NAMALWA (cell line): ENCODE data around the gene FAM174B.

Experiments used
- DNase-seq: peaks from one replicate; pipeline ENCODE4 v3.0.0-alpha.2; 2015; ENCODE audit warnings: low spot score

FAM174B gene

GRCh38 chr15:92655178-92655995 lies at the start of gene FAM174B:
TSS of gene FAM174B (minus strand) at chr15:92655775.
- no peak for DNase-seq

DNA sequence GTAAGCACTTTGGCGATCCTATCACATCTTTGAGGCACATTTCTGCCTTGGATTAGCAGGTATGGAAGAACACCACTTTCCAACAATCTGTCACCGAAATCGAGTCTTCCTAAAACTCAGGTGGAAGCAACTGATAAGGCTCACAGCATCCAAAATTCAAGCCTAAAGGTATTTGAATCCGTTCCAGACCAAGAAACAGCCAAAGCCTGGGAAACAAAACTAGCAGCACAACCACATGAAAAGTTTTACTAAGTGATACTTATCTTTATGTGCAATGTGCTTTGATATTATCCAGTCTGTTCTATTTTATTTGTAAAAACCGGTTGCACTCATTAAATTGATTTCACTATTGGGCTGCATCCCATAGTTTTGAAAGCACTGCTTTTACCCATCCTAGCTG lies 40.5 kb upstream of the FAM174B start:
- no peak for DNase-seq

GRCh38 chr15:92693691-92694331 lies 38.2 kb upstream of the FAM174B start:
- DNase-seq, result peak; percentile 25

- DNase-seq, result no peak
These were observed 34.8 kb upstream of the FAM174B start for GRCh38 chr15:92690395-92690794.

DNA sequence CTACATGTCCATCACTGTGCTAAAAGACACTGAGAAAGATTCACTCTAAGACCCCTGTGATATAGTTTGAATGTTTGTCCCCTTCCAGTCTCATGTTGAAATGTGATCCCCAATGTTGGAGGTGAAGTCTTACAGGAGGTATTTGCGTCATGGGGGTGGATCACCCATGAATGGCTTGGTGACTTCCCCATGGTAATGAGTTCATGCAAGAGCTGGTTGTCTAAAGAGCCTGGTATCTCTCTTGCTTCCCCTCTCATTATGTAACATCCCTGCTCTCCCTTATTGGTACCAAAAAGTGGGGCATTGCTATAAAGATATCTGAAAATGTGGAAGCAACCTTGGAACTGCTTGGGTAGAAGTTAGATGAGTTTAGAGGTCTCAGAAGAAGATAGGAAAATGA lies 32.2 kb upstream of the FAM174B start:
- DNase-seq, result no peak

GRCh38 chr15:92687195-92687602 lies 31.6 kb upstream of the FAM174B start:
- DNase-seq, result no peak

GRCh38 chr15:92683511-92683834 lies 27.9 kb upstream of the FAM174B start:
- DNase-seq, result no peak

DNA sequence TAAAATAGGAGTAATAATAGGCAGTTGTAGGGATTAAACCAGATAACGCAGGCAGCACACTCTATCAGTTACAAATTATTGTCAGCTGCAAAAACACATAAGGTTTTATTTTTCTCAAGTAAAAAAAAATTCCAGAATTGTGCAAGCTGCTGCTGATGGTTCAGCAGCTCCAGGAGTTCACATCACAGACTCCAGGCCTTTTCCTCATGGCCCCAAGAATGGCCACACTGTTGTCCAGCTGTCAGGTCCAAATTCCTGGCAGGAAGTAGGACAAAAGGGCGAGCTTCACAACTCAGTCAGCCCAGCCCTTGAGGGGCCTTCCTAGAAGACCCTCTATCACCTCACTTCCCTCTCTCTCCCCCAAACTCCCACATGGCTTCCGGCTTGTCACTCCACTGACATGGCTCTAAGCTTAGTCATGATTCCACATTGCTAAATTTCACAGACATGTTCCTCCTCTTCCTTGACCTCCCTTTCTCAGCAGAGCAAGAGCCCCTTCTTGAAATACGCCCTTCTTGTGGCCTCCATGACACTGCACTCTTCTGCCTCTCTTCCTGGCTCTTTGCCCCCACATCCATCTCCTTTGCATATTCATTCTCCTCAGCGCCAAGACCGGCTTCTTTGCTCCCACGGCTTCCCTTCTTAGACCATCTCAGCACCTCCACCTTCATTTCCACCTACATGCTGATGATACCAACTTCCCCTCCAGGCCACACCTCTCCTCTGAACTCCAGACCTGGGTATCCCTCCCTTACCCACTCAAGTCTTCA lies 27.4 kb upstream of the FAM174B start:
- no peak for DNase-seq

DNA sequence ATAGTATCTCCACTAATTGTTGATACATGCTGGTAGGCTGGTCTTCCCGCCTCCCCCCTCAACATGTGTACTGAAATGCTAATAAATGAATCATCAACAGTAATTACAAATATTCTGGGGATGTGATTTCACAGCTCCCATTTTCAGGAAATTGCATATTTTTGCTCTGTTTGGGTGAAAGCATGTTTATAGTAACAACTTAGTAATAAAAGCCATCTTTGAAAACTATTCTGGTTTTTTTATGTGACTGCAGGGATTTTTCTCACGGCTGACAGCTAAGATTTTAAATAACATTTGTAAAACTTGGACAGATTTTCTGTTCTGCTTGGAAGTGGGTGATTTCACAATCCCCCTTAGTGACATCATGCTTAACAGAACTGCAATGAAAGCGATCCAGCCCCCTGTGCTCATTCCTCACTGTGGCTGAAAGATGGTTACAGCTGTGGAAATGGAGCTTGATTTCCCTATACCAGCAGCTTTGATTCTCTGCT lies 25.6 kb upstream of the FAM174B start:
- DNase-seq, result no peak

GRCh38 chr15:92677999-92678398 lies 22.4 kb upstream of the FAM174B start:
- DNase-seq, result no peak

- no peak for DNase-seq
These were observed 21.0 kb upstream of the FAM174B start for GRCh38 chr15:92676561-92676960.

DNA sequence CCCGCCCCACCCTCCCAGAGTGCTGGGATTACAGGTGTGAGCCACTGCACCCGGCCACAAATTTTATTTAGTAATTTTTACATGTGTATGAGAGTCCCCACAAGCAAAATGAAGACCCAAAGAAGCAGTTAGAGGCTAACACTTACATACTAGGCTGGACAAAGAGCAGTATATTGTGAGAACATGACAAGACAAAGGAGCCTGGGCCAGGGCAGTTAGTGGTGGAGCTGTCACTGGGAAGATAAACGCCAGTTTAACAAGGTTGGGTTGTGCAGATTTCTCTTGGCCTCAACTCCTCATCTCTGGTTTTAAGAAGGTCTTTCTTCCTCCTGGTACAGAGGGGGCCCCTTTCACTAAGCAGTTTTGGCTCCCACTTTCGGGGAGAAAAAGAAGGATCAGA lies 19.9 kb upstream of the FAM174B start:
- no peak for DNase-seq

- no peak for DNase-seq
These were observed 18.8 kb upstream of the FAM174B start for GRCh38 chr15:92674347-92674746.

DNA sequence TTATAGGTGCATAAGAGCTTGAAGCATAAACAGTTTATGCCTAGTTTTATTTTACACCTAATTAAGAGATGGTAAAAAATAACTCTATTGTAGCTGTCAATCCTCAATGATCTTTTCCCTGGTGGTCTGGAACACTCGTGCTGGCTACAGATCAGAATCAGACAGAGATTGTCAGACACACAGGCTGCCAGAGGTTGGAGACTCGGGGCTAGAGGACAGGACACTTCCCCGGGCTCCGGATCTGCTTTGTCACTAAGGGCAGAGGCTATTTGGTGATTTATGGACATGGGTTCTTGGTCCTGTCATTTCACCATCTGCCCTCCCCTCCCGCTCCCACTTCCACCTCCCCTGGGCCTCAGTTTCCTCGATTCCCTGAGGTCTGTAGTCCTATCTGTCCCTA lies 16.5 kb upstream of the FAM174B start:
- no peak for DNase-seq

DNA sequence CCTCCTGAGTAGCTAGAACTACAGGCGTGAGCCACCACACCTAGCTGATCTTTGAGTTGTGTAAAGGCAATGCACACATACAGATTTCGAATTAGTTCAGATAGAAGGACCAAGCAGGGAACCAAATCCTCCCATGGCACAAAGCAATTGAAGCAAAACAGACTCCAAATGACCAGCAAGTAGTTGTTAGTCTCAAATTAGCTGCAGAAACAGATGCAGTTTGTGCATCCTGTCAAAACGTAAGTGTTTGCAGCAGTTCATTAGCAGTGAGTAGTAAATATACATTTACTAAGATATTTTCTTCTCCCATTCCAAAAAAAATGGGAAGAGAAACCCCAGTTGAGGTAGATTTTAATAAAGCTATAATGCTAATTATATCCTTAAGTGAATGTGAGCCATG lies 15.8 kb upstream of the FAM174B start:
- no peak for DNase-seq

DNA sequence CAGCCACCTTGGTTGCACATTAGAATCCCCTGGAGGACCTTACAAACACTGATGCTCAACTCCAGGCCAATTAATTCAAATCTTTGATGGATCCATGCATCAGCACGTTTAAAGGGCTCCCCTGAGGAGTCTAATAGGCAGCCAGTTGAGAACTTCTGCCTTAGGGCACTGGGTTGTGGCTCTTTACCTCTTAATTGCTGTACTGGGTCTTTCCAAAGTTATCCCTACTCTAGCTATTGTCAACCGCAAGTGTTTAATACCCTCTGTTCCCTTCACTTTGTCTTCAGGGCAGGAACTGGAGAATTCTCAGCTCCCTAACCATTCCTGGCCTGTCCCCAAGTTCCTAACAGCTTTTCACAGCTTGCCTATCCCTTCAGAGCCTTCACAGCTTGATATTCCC lies 15.0 kb upstream of the FAM174B start:
- no peak for DNase-seq

DNA sequence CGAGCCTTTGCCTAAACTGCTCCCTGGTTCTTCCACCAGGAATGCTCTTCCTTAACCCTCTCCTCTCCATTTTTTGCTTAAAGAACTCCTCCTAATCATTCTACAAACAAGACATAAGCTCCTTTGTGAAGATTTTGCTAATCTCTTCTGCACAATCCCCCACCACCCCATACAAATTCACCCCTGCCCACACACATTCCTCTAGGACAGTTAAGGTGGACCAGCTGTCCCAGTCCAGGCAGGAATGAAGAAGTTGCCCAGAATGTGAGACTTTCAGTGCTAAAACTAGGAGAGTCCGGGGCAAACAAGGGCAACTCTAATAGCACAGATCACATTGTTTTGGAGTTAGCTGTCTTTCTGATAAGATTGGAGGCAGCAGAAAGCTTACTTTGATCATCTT lies 13.9 kb upstream of the FAM174B start:
- DNase-seq, result no peak

DNA sequence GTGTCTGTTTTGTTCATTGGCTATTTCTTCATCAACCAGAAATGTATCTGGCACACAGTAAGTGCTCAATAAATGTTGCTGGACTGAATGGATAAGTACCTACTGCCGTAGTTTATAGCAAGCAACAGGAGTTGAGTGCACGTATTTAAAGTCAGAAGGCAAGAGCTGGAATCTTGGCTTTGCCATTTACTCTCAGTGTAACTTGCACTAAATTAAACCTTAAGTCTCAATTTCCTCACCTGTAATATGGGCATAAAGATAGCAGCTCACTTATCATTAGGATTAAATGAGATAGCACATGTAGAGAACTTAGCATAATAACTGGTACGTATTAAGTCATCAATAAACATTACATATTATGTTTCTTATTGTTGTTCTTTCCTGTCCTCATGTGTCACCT lies 13.0 kb upstream of the FAM174B start:
- DNase-seq, result no peak

GRCh38 chr15:92667970-92668485 lies 12.5 kb upstream of the FAM174B start:
- DNase-seq, result no peak

DNA sequence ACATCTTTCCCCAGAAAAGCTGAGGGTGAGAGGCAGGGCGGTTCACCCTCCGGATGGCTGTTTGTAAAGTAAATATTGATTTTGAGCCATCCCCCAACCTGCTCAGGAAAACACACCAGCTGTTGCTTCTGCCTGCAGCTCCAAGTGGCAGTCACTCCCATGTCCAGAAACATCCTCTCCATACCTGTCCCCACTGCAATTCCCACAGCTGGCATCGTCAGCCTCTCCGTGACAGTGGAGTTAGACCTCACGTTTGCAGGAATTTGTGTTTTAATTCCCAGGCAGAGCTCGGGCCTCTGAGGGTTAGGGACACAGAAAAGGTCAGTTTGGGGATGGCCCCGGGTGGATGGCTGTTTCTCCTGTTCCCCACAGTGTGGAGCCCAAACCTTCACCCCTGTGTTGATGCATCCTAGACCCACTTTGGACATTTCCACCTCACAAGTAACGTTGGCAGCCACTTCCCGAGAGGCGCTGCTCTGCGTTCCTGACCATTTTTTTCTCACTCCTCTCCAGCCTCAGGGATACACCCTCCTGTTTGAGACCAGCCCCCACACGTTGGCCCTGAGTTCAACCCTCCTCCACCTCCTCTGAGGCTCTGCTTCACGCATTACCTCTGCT lies 11.8 kb upstream of the FAM174B start:
- DNase-seq, result no peak

DNA sequence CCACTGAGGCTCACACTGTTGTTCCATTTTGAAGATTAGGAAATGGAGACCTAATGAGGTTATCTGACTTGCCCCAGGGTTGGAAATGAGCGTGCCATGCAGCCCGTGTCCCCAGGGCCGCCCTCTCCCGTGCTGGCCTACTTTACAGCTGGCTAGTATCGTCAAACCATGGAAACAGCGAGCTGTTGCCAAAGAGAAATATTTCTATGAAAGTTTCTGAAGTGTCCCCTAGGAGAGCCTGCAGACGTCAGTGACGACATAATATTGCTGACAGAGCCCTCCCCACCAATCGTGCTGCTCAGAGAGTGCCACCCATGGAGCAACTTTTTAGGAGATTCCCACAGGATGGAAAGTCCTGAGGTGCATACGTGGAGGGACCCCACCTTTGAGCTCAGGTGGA lies 11.2 kb upstream of the FAM174B start:
- DNase-seq, result no peak

DNA sequence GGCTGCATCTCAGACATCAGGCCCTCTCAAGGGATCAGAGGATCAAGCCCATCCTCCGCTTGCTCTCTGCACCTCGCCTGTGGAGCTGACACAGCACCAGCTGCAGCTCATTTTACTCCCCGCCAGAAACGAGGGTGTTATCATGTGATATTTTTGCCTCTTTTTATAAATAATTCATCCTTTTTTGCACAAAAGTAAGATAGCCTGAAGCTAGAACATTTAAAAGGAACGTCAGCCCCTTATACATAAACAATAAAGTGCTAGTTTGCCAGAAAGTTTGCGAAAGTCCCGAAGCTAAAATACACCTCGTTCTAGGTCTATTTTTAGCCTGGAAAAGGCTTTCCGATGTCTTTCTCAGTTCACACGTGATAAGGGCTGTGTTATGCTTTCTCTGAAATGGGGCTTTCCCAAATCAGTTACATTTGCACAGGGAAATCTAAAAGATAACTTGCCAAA lies 9.6 kb upstream of the FAM174B start:
- DNase-seq, result no peak
